ENCODE data around the gene PTPRJ.

The PTPRJ gene

GRCh38 chr11:48142889-48143288 is 162.5 kb downstream of the PTPRJ start:
- ATAC-seq (ENCODE audit: low read depth) (no peak), DNase-seq (ENCODE audit: low spot score) (no peak)
- no peak for TF ChIP-seq CTCF (IDR thresholded peaks at IDR 0.05; ENCODE audit: poor library complexity, severe bottlenecking)
- Histone ChIP-seq H3K36me3 (ENCODE audit: low read depth) (no peaks in the 10 kb centered on the region), H3K27ac (ENCODE audit: poor library complexity, severe bottlenecking) (no peak overlapping the region), H3K27me3 (ENCODE audit: insufficient read depth, poor library complexity, severe bottlenecking) (no peaks in the 10 kb centered on the region), H3K4me1 (ENCODE audit: insufficient read depth, poor library complexity, severe bottlenecking) (no peaks in the 10 kb centered on the region), H3K4me3 (ENCODE audit: severe bottlenecking) (no peak overlapping the region), H3K9me3 (ENCODE audit: severe bottlenecking) (no peaks in the 10 kb centered on the region)

- H3K4me1 ChIP-seq (ENCODE audit: insufficient read depth, poor library complexity, severe bottlenecking) = peaks cover 17% of the 10 kb centered on the region
Observed at GRCh38 chr11:48148749-48149148, 168.4 kb downstream of the PTPRJ start.

GRCh38 chr11:48150213-48150612 is 169.9 kb downstream of the PTPRJ start:
- H3K36me3 ChIP-seq (ENCODE audit: low read depth) = no peaks in the 10 kb centered on the region
- peaks cover 25% of the 10 kb centered on the region for H3K4me1 ChIP-seq (ENCODE audit: insufficient read depth, poor library complexity, severe bottlenecking)
- DNase-seq (ENCODE audit: low spot score) (no peak), ATAC-seq (ENCODE audit: low read depth) (peak; percentile 90)
- no peaks in the 10 kb centered on the region for H3K27me3 ChIP-seq (ENCODE audit: insufficient read depth, poor library complexity, severe bottlenecking)
- H3K27ac ChIP-seq (ENCODE audit: poor library complexity, severe bottlenecking) = peak overlapping the region; percentile 49
- no peaks in the 10 kb centered on the region for H3K9me3 ChIP-seq (ENCODE audit: severe bottlenecking)
- no peak overlapping the region for H3K4me3 ChIP-seq (ENCODE audit: severe bottlenecking)
- no peak for TF ChIP-seq CTCF (IDR thresholded peaks at IDR 0.05; ENCODE audit: poor library complexity, severe bottlenecking)

More at GRCh38 chr11:48148749-48149148, 168.4 kb downstream of the PTPRJ start:
- H3K27ac ChIP-seq (ENCODE audit: poor library complexity, severe bottlenecking) = peak overlapping the region; percentile 49
- H3K4me3 ChIP-seq (ENCODE audit: severe bottlenecking) = no peak overlapping the region
- ATAC-seq (ENCODE audit: low read depth) = peak; percentile 81
- H3K9me3 ChIP-seq (ENCODE audit: severe bottlenecking) = no peaks in the 10 kb centered on the region
- DNase-seq (ENCODE audit: low spot score) = no peak
- no peaks in the 10 kb centered on the region for H3K36me3 ChIP-seq (ENCODE audit: low read depth)
- no peaks in the 10 kb centered on the region for H3K27me3 ChIP-seq (ENCODE audit: insufficient read depth, poor library complexity, severe bottlenecking)
- TF ChIP-seq CTCF (IDR thresholded peaks at IDR 0.05; ENCODE audit: poor library complexity, severe bottlenecking) = no peak

GRCh38 chr11:48154151-48154550 is 173.8 kb downstream of the PTPRJ start:
- Histone ChIP-seq H3K4me1 (ENCODE audit: insufficient read depth, poor library complexity, severe bottlenecking) (peaks cover 19% of the 10 kb centered on the region), H3K9me3 (ENCODE audit: severe bottlenecking) (no peaks in the 10 kb centered on the region), H3K27ac (ENCODE audit: poor library complexity, severe bottlenecking) (peak overlapping the region; percentile 61), H3K27me3 (ENCODE audit: insufficient read depth, poor library complexity, severe bottlenecking) (no peaks in the 10 kb centered on the region), H3K4me3 (ENCODE audit: severe bottlenecking) (no peak overlapping the region), H3K36me3 (ENCODE audit: low read depth) (no peaks in the 10 kb centered on the region)
- ATAC-seq (ENCODE audit: low read depth) (peak; percentile 72; the same call in 2 of the 3 replicates), DNase-seq (ENCODE audit: low spot score) (no peak)
- TF ChIP-seq CTCF (IDR thresholded peaks at IDR 0.05; ENCODE audit: poor library complexity, severe bottlenecking) = no peak

- no peaks in the 10 kb centered on the region for H3K27me3 ChIP-seq (ENCODE audit: insufficient read depth, poor library complexity, severe bottlenecking)
- no peak overlapping the region for H3K27ac ChIP-seq (ENCODE audit: poor library complexity, severe bottlenecking)
- H3K36me3 ChIP-seq (ENCODE audit: low read depth) = no peaks in the 10 kb centered on the region
- no peaks in the 10 kb centered on the region for H3K9me3 ChIP-seq (ENCODE audit: severe bottlenecking)
- H3K4me3 ChIP-seq (ENCODE audit: severe bottlenecking) = no peak overlapping the region
- DNase-seq (ENCODE audit: low spot score) = no peak
- no peaks in the 10 kb centered on the region for H3K4me1 ChIP-seq (ENCODE audit: insufficient read depth, poor library complexity, severe bottlenecking)
- TF ChIP-seq CTCF (IDR thresholded peaks at IDR 0.05; ENCODE audit: poor library complexity, severe bottlenecking) = no peak
- ATAC-seq (ENCODE audit: low read depth) = no peak
Observed at GRCh38 chr11:48161951-48162884, 181.9 kb downstream of the PTPRJ start.
